Measurements from ENCODE around the gene CFAP251. TPM values are rescaled to one million over a fixed set of nuclear protein-coding genes. Genes with fewer than 3 reads are reported as not detected.

Gene CFAP251
- total and polyA plus RNA-seq, 2 of the 13 experiments (the other 11 are each of a cell fraction or from before 2014, with no cell fraction given) = 0.30 to 0.42 TPM

- TF ChIP-seq ZNF326 (CRISPR knock-in tag; IDR thresholded peaks at IDR 0.05; ENCODE audit: borderline replicate concordance) (no peak), IRF1 (CRISPR knock-in tag; IDR thresholded peaks at IDR 0.05; ENCODE audit: low read depth) (no peak), ELF3 (CRISPR knock-in tag; IDR thresholded peaks at IDR 0.05) (no peak), MXD3 (CRISPR knock-in tag; IDR thresholded peaks at IDR 0.05) (no peak), ZNF20 (CRISPR knock-in tag; IDR thresholded peaks at IDR 0.05) (no peak), CHD2 (IDR thresholded peaks at IDR 0.05; ENCODE audit: low read depth, low read length) (no peak), ZNF703 (CRISPR knock-in tag; IDR thresholded peaks at IDR 0.05; ENCODE audit: borderline replicate concordance) (no peak), ZNF430 (CRISPR knock-in tag; IDR thresholded peaks at IDR 0.05) (no peak), ZNF574 (CRISPR knock-in tag; IDR thresholded peaks at IDR 0.05) (no peak), REXO4 (CRISPR knock-in tag; IDR thresholded peaks at IDR 0.05; ENCODE audit: borderline replicate concordance) (no peak), ZNF33A (CRISPR knock-in tag; IDR thresholded peaks at IDR 0.05; ENCODE audit: borderline replicate concordance) (no peak), MTA1 (CRISPR knock-in tag; IDR thresholded peaks at IDR 0.05; ENCODE audit: borderline replicate concordance) (no peak), RXRA (CRISPR knock-in tag; IDR thresholded peaks at IDR 0.05) (peak; percentile 87)
- TF ChIP-seq, protein P1, sequence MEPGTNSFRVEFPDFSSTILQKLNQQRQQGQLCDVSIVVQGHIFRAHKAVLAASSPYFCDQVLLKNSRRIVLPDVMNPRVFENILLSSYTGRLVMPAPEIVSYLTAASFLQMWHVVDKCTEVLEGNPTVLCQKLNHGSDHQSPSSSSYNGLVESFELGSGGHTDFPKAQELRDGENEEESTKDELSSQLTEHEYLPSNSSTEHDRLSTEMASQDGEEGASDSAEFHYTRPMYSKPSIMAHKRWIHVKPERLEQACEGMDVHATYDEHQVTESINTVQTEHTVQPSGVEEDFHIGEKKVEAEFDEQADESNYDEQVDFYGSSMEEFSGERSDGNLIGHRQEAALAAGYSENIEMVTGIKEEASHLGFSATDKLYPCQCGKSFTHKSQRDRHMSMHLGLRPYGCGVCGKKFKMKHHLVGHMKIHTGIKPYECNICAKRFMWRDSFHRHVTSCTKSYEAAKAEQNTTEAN (CRISPR knock-in tag; conservative IDR thresholded peaks at IDR 0.05) = no peak
- TF ChIP-seq, protein P2, sequence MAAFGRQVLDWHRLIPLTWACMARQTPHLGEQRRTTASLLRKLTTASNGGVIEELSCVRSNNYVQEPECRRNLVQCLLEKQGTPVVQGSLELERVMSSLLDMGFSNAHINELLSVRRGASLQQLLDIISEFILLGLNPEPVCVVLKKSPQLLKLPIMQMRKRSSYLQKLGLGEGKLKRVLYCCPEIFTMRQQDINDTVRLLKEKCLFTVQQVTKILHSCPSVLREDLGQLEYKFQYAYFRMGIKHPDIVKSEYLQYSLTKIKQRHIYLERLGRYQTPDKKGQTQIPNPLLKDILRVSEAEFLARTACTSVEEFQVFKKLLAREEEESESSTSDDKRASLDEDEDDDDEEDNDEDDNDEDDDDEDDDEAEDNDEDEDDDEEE (CRISPR knock-in tag; IDR thresholded peaks at IDR 0.05) = no peak
- TF ChIP-seq, protein P3, sequence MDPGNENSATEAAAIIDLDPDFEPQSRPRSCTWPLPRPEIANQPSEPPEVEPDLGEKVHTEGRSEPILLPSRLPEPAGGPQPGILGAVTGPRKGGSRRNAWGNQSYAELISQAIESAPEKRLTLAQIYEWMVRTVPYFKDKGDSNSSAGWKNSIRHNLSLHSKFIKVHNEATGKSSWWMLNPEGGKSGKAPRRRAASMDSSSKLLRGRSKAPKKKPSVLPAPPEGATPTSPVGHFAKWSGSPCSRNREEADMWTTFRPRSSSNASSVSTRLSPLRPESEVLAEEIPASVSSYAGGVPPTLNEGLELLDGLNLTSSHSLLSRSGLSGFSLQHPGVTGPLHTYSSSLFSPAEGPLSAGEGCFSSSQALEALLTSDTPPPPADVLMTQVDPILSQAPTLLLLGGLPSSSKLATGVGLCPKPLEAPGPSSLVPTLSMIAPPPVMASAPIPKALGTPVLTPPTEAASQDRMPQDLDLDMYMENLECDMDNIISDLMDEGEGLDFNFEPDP (CRISPR knock-in tag; conservative IDR thresholded peaks at IDR 0.05) = no peak
- TF ChIP-seq, protein P4, sequence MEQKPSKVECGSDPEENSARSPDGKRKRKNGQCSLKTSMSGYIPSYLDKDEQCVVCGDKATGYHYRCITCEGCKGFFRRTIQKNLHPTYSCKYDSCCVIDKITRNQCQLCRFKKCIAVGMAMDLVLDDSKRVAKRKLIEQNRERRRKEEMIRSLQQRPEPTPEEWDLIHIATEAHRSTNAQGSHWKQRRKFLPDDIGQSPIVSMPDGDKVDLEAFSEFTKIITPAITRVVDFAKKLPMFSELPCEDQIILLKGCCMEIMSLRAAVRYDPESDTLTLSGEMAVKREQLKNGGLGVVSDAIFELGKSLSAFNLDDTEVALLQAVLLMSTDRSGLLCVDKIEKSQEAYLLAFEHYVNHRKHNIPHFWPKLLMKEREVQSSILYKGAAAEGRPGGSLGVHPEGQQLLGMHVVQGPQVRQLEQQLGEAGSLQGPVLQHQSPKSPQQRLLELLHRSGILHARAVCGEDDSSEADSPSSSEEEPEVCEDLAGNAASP (CRISPR knock-in tag; IDR thresholded peaks at IDR 0.05; ENCODE audit: borderline replicate concordance) = peak; percentile 54; the same call in 1 of the 2 replicates
Measured at GRCh38 chr12:122051231-122051876, 133.0 kb downstream of the CFAP251 start (continued).
